MM.1S (cell line): ENCODE data around the gene FAAP100.
"Not testable (repeated sequence)": the region's sequence is repeated elsewhere in the genome, so short reads cannot be mapped to it uniquely, and the experiment has no call there.

Experiments
- CTCF ChIP-seq: fragments of 300-600 bp; sonication (generic); IDR thresholded peaks from 2 replicates; pipeline ENCODE4 v1.5.1; 2016; ENCODE audit warnings: antibody characterized with exemption, low read length, mixed read lengths
- EZH2phosphoT487 ChIP-seq: fragments of 300-600 bp; sonication (generic); IDR thresholded peaks from 2 replicates; pipeline ENCODE4 v1.6.1; 2018; ENCODE audit warnings: antibody characterized with exemption, low read length

GRCh38 chr17:81531998-81532404, 20.2 kb downstream of the FAAP100 start:
- TF ChIP-seq EZH2phosphoT487, CTCF: not testable (repeated sequence)
